HG03558 (cell line): ENCODE measurements around the gene RUNX2.

Experiments used
- ATAC-seq: cut with Tn5 transposase; IDR thresholded peaks from one replicate; pipeline ENCODE4 v1.9.1; 2021; ENCODE audit warnings: moderate number of reproducible peaks; ENCODE audit not compliant: unreplicated experiment; ENCODE audit errors: extremely low read depth

Gene RUNX2

GRCh38 chr6:45477790-45478189 is 149.7 kb downstream of the RUNX2 start:
- no peak for ATAC-seq

GRCh38 chr6:45478240-45478639 is 150.1 kb downstream of the RUNX2 start:
- ATAC-seq = no peak

GRCh38 chr6:45479834-45480751 is 152.0 kb downstream of the RUNX2 start:
- ATAC-seq = peak; percentile 83

GRCh38 chr6:45480752-45481415 is 152.8 kb downstream of the RUNX2 start:
- ATAC-seq = no peak

- no peak for ATAC-seq
Observed at GRCh38 chr6:45483021-45483420, 154.9 kb downstream of the RUNX2 start.

GRCh38 chr6:45483501-45483900 is 155.4 kb downstream of the RUNX2 start:
- no peak for ATAC-seq

GRCh38 chr6:45486736-45487135 is 158.6 kb downstream of the RUNX2 start:
- ATAC-seq = no peak

- no peak for ATAC-seq
Observed at GRCh38 chr6:45487645-45488044, 159.5 kb downstream of the RUNX2 start.

- no peak for ATAC-seq
Observed at GRCh38 chr6:45488269-45488668, 160.1 kb downstream of the RUNX2 start.

GRCh38 chr6:45488889-45489288 is 160.8 kb downstream of the RUNX2 start:
- ATAC-seq = no peak

GRCh38 chr6:45491048-45491735 is 163.1 kb downstream of the RUNX2 start:
- ATAC-seq = no peak

- no peak for ATAC-seq
Observed at GRCh38 chr6:45491874-45492273, 163.7 kb downstream of the RUNX2 start.

GRCh38 chr6:45493761-45494160 is 165.6 kb downstream of the RUNX2 start:
- no peak for ATAC-seq

GRCh38 chr6:45494416-45495135 is 166.4 kb downstream of the RUNX2 start:
- ATAC-seq = no peak

GRCh38 chr6:45495429-45496084 is 167.4 kb downstream of the RUNX2 start:
- ATAC-seq = no peak

GRCh38 chr6:45496085-45496433 is 167.9 kb downstream of the RUNX2 start:
- ATAC-seq = no peak

- no peak for ATAC-seq
Observed at GRCh38 chr6:45498591-45498990, 170.5 kb downstream of the RUNX2 start.

GRCh38 chr6:45500924-45501816 is 173.0 kb downstream of the RUNX2 start:
- ATAC-seq = no peak

GRCh38 chr6:45502456-45502855 is 174.3 kb downstream of the RUNX2 start:
- ATAC-seq = no peak
